ENCODE measurements around the gene ME3. TPM values are rescaled to one million over a fixed set of nuclear protein-coding genes. Genes with fewer than 3 reads are reported as not detected.

Gene ME3
- total RNA-seq, 1 donor from 2014 or later = 10.3 TPM

DNA sequence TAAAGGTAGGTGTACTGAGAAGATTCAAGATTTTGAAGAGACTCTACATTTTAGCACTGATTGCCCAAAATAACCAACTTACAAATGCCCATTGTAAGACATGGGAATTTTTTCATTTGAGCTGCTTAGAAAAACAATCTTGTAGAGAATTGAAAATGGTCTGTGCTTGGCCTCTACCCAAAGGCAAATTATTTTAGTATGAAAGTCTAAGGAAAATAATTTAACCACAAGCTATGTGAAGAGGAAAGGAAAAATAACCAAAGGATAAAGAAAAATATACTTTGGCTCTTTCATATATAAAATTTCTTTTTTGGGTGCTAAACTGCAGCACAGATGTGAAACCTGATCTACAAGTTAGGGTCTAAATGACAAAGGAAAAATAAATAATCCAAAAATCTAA lies 54.9 kb downstream of the ME3 start:
- DNase-seq (ENCODE audit: low read depth) (no peak), FAIRE-seq (no peak)
- Histone ChIP-seq H3K36me3 (ENCODE audit: control insufficient read depth, insufficient read depth, low read length) (no peaks in the 10 kb centered on the region), H3K4me3 (ENCODE audit: low read depth, low read length) (no peak overlapping the region), H3K27me3 (ENCODE audit: control insufficient read depth, insufficient read depth, low read length) (no peaks in the 10 kb centered on the region)
- TF ChIP-seq, protein P1, sequence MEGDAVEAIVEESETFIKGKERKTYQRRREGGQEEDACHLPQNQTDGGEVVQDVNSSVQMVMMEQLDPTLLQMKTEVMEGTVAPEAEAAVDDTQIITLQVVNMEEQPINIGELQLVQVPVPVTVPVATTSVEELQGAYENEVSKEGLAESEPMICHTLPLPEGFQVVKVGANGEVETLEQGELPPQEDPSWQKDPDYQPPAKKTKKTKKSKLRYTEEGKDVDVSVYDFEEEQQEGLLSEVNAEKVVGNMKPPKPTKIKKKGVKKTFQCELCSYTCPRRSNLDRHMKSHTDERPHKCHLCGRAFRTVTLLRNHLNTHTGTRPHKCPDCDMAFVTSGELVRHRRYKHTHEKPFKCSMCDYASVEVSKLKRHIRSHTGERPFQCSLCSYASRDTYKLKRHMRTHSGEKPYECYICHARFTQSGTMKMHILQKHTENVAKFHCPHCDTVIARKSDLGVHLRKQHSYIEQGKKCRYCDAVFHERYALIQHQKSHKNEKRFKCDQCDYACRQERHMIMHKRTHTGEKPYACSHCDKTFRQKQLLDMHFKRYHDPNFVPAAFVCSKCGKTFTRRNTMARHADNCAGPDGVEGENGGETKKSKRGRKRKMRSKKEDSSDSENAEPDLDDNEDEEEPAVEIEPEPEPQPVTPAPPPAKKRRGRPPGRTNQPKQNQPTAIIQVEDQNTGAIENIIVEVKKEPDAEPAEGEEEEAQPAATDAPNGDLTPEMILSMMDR (IDR thresholded peaks at IDR 0.05; ENCODE audit: insufficient read depth, low read length, severe bottlenecking) = no peak

DNA sequence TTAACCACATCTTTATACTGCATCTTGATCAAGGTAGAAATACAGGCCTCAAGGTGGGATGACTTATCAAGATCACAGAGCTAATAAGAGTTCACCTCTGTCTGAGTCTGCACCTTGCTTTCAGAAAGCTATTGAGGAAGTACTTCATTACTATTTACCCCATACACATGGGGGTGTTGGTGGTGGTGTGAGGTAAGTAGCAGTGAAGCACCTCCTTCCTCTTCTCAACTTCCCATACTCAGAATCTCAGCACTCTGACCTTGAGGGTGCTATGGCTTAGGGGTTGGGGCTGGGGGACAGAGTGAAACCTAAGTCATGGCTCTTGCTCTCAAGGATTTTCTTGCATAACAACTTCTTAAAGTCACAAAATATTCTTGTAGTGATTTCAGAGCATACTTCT lies 56.9 kb downstream of the ME3 start:
- FAIRE-seq = no peak
- no peak overlapping the region for H3K4me3 ChIP-seq (ENCODE audit: low read depth, low read length)
- H3K27me3 ChIP-seq (ENCODE audit: control insufficient read depth, insufficient read depth, low read length) = no peaks in the 10 kb centered on the region
- TF ChIP-seq, protein P1 (IDR thresholded peaks at IDR 0.05; ENCODE audit: insufficient read depth, low read length, severe bottlenecking) = no peak
- no peaks in the 10 kb centered on the region for H3K36me3 ChIP-seq (ENCODE audit: control insufficient read depth, insufficient read depth, low read length)
- DNase-seq (ENCODE audit: low read depth) = no peak

DNA sequence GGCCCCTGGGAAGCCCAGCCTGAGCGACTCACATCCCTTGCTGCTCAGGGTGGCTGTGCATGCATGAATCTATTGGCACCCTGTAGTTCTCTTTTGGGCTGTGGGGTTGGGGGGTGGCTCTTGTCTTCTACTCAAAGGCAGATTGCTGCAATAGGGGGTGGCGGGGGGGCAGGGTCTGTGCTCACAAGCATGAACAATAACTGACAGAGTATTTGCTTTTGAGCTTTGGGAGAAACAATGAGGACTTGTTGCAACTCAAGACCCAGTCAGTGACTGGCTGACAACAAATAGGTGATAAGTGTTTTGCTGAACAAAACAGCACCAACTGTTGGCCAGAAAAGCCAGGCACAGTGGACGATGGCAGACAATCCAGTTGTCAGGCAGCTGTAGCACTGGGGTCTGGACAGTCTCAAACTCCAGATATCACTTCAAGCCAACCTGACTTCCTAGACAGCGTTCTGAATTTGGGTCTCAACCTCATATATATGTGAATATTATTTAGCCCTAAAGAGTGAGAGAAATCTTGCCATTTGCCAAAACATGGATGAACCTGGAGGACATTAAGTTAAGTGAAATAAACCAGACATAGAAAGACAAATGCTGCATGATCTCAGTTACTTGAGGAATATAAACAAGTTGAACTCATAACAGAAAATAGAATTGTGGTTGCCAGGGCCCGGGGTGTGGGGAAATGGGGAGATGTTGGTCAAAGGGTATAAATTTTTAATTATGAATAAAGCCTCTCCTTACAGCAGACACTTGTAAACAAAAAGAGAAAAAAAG lies 61.7 kb downstream of the ME3 start:
- FAIRE-seq = no peak
- TF ChIP-seq, protein P1 (IDR thresholded peaks at IDR 0.05; ENCODE audit: insufficient read depth, low read length, severe bottlenecking) = no peak
- DNase-seq (ENCODE audit: low read depth) = no peak
- Histone ChIP-seq H3K4me3 (ENCODE audit: low read depth, low read length) (no peak overlapping the region), H3K36me3 (ENCODE audit: control insufficient read depth, insufficient read depth, low read length) (no peaks in the 10 kb centered on the region), H3K27me3 (ENCODE audit: control insufficient read depth, insufficient read depth, low read length) (no peaks in the 10 kb centered on the region)

DNA sequence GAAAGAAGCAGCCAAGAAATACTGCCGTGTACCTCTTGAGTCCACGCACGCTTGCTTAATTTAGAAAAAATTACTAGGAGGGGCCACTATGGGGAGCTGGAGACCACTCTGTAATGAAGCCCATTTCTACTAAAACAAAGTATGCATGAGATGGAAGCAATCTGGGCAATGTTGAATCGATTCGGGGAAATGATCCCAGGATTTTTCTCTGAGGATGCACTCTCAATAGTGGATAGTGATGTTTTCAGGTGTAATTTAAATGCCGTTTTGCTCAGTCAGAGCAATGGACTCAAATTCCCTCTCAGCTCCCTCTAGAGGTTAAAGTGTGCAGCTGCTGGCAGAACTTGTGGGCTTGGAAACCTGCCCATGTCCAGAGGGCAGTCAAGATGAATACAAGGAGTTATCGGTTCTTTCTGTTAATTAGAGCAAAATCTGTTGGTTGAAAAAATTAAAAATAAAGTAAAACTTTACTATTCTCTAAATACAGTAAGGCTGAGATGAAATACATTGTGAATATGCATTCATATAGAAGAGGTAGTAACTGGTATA lies 64.1 kb downstream of the ME3 start:
- DNase-seq (ENCODE audit: low read depth) (peak; percentile 80), FAIRE-seq (no peak)
- H3K4me3 ChIP-seq (ENCODE audit: low read depth, low read length) = no peak overlapping the region
- no peaks in the 10 kb centered on the region for H3K36me3 ChIP-seq (ENCODE audit: control insufficient read depth, insufficient read depth, low read length)
- no peaks in the 10 kb centered on the region for H3K27me3 ChIP-seq (ENCODE audit: control insufficient read depth, insufficient read depth, low read length)
- TF ChIP-seq, protein P1 (IDR thresholded peaks at IDR 0.05; ENCODE audit: insufficient read depth, low read length, severe bottlenecking) = peak; percentile 84

DNA sequence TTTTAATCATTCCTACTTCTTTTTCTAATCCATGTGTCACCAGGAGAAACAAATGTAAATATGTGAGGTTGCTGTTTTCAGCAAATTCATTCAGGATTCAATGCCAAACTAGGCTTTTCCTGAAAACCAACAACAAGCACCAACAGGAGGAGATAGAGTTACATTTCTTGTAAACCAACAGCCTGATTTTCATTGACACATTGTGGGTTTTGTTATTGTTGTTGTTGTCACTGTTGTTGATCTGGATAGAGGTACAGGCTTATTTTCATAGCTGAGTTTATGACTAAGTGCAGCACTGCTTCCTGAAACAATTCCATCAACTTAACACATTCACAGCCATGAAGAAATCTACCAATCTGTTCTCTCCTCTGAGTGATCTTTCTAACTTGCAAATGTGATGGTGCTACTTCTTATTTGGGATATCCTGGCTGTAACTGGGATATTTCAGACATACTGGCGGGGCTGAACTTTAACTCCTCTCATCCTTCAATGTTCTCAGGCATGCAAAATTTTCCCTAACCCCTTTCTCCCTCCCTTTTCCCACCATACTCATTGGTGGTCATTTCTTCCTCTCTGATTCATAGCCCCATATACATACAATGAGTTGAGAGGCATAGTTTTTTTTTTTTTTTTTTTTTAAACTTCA lies 65.5 kb downstream of the ME3 start:
- peak; percentile 76 for DNase-seq (ENCODE audit: low read depth)
- H3K4me3 ChIP-seq (ENCODE audit: low read depth, low read length) = no peak overlapping the region
- FAIRE-seq = no peak
- H3K27me3 ChIP-seq (ENCODE audit: control insufficient read depth, insufficient read depth, low read length) = no peaks in the 10 kb centered on the region
- no peaks in the 10 kb centered on the region for H3K36me3 ChIP-seq (ENCODE audit: control insufficient read depth, insufficient read depth, low read length)
- TF ChIP-seq, protein P1 (IDR thresholded peaks at IDR 0.05; ENCODE audit: insufficient read depth, low read length, severe bottlenecking) = no peak

All from bronchial epithelial cell (primary cell).